PC-9 (cell line): ENCODE measurements around the gene ARL5B. TPM values are rescaled to one million over a fixed set of nuclear protein-coding genes. Genes with fewer than 3 reads are reported as not detected.

ENCODE experiments used
- Bru-seq: library from RNA; stranded (reverse); fragments of 400-500 nt; gene quantifications from one replicate; lab custom pipeline; 2021; lab: Mats Ljungman, UMichigan
- BruChase-seq, 2 experiments: library from RNA; stranded (reverse); fragments of 400-500 nt; gene quantifications; one replicate each; lab custom pipeline; 2021; lab: Mats Ljungman, UMichigan
- BruUV-seq: library from RNA; stranded (reverse); fragments of 400-500 nt; replicated peaks from 2 replicates; lab custom pipeline; 2021; lab: Mats Ljungman, UMichigan
- CTCF ChIA-PET: fragments of 300-600 bp; sonication (Branson Sonifier 250); formaldehyde crosslinking; loops from one replicate; lab custom pipeline; 2022; ENCODE audit warnings: antibody characterized with exemption; lab: Charles Lee
- POLR2A ChIA-PET: fragments of 300-600 bp; sonication (Branson Sonifier 250); formaldehyde crosslinking; loops from one replicate; lab custom pipeline; 2022; ENCODE audit warnings: antibody characterized with exemption; ENCODE audit not compliant: unreplicated experiment; lab: Charles Lee
- DNase-seq, 2 experiments: peaks; one replicate each; pipeline versions ENCODE4 v3.0.0 to v3.0.0-alpha.2; 2015 to 2022; ENCODE audit warnings: mixed read lengths in 1 of 2
- H2AFZ ChIP-seq: fragments of 200-600 bp; sonication (generic); 2 replicates; pipeline ENCODE4 v1.8.1; 2017; ENCODE audit warnings: antibody characterized with exemption
- H3F3A ChIP-seq: fragments of 200-600 bp; sonication (generic); 2 replicates; pipeline ENCODE4 v1.8.1; 2017; ENCODE audit warnings: antibody characterized with exemption, mild to moderate bottlenecking, low read depth; ENCODE audit not compliant: insufficient read depth
- H3K27ac ChIP-seq: fragments of 200-600 bp; sonication (generic); 2 replicates; pipeline ENCODE4 v1.6.1; 2016; ENCODE audit warnings: mixed run types
- H3K27me3 ChIP-seq: fragments of 200-600 bp; sonication (generic); 2 replicates; pipeline ENCODE4 v1.6.1; 2016; ENCODE audit warnings: low read depth, mixed run types; ENCODE audit not compliant: insufficient read depth
- H3K36me3 ChIP-seq: fragments of 200-600 bp; sonication (generic); 2 replicates; pipeline ENCODE4 v1.6.1; 2016; ENCODE audit warnings: low read depth, mixed run types
- H3K4me1 ChIP-seq: fragments of 200-600 bp; sonication (generic); replicated peaks from 2 replicates; pipeline ENCODE4 v1.6.1; 2016; ENCODE audit warnings: mixed run types; ENCODE audit not compliant: insufficient read depth
- H3K4me2 ChIP-seq: fragments of 200-600 bp; sonication (generic); 2 replicates; pipeline ENCODE4 v1.6.1; 2017; ENCODE audit warnings: mixed run types
- H3K4me3 ChIP-seq: fragments of 200-600 bp; sonication (generic); 2 replicates; pipeline ENCODE4 v1.6.1; 2016; ENCODE audit warnings: mixed run types
- H3K79me2 ChIP-seq: fragments of 200-600 bp; sonication (generic); 2 replicates; pipeline ENCODE4 v1.6.1; 2017; ENCODE audit warnings: low read depth, mixed run types
- H3K9me2 ChIP-seq: fragments of 200-600 bp; sonication (generic); 2 replicates; pipeline ENCODE4 v1.8.1; 2017; ENCODE audit warnings: mild to moderate bottlenecking; ENCODE audit not compliant: insufficient read depth
- H3K9me3 ChIP-seq: fragments of 200-600 bp; sonication (generic); 2 replicates; pipeline ENCODE4 v1.8.1; 2016; ENCODE audit warnings: low read depth; ENCODE audit not compliant: insufficient read depth
- H4K20me1 ChIP-seq: fragments of 200-600 bp; sonication (generic); 2 replicates; pipeline ENCODE4 v1.8.1; 2017; ENCODE audit not compliant: insufficient read depth
- CTCF ChIP-seq: fragments of 200-600 bp; sonication (generic); conservative IDR thresholded peaks from 2 replicates; pipeline ENCODE4 v1.6.1; 2017; ENCODE audit warnings: mixed run types, antibody characterized with exemption, mild to moderate bottlenecking, moderate library complexity
- EZH2 ChIP-seq: fragments of 200-600 bp; sonication (generic); IDR thresholded peaks from 2 replicates; pipeline ENCODE4 v1.8.0; 2017; ENCODE audit warnings: antibody characterized with exemption, low read depth
- intact Hi-C: fragments of 100-400 bp; cut with micrococcal nuclease; formaldehyde crosslinking; loops from one replicate; pipeline ENCODE4 v1.10.0; 2022; ENCODE audit not compliant: unreplicated experiment
- long read RNA-seq: library from polyadenylated mRNA; stranded (forward); transcript quantifications from one replicate; pipeline ENCODE4 v2.0.0, GENCODE V29; 2022
- total RNA-seq: library from RNA; stranded (reverse); gene quantifications from 2 replicates; pipeline ENCODE4 v1.2.3, GENCODE V29; 2021

The ARL5B gene, protein sequence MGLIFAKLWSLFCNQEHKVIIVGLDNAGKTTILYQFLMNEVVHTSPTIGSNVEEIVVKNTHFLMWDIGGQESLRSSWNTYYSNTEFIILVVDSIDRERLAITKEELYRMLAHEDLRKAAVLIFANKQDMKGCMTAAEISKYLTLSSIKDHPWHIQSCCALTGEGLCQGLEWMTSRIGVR
- total RNA-seq (11.1 and 15.3 TPM in 2 replicates), Bru-seq, nascent RNA (percentile 95 among the genes with signal in this experiment), BruChase-seq, experiment 1, labeled RNA remaining after a 2-hour chase (percentile 98 among the genes with signal in this experiment), BruChase-seq, experiment 2, labeled RNA remaining after a 6-hour chase (percentile 96 among the genes with signal in this experiment)
- long read RNA-seq, full-length matches to known transcripts = 13 of 22 reads
- long read RNA-seq, partial matches to known transcripts = 0 of 22 reads
- long read RNA-seq, other reads (novel, unspliced or antisense) = 9 of 22 reads

DNA sequence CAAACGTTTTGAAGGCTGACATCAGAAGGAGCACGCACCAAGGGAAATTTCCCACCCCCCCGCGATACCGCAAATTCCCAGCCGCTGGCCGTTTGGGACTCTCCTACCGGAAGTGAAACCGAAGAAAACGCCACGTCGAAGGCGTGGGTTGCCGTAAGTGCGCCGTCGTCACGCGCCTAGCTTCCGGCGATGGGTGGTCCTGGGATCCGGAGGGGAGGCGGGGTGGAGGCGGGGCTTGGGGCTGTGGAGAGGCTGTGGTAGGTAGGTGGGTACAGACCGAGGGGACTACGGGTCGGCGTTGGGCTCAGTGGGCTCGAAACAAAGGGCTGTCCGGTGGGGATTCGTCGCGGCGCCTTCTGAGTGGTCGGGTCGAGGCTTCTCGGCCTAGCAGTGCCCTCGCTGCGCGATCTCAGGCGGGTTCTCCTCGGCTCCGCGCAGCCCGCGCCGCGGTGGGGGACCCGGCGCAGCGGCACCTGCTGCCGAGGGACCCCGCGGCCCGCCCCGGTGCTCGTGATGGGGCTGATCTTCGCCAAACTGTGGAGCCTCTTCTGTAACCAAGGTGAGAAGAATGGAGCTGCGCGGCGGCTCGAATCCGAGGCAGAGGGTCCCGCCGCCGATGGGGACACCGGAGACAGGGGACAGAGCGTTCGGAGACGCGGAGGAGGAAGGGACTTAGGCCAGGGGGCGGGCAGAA lies at the start of gene ARL5B:
ARL5B (plus strand) TSS at position 307 of the 694 bp plus-strand sequence; CDS start at position 514, 207 bp downstream.
- POLR2A ChIA-PET = interaction anchor here (0.6 to 0.7 kb wide), 3 partner anchors 9 to 258 kb away, joined by 8 to 10 read pairs (median 8); no protein-coding TSS in a partner anchor
- BruUV-seq = no TSS peak

GRCh38 chr10:18610517-18610916 lies 48.7 kb upstream of the ARL5B start:
- intact Hi-C loops = loop anchor here (1.0 to 5.0 kb wide), 2 partner anchors 42 to 72 kb away; partner anchors contain the start of gene NSUN6
- TF ChIP-seq EZH2 (no peak), CTCF (no peak)
- POLR2A ChIA-PET = no interaction called here
- no peaks in the 10 kb centered on the region for H3K9me2 ChIP-seq
- no peaks in the 10 kb centered on the region for H3K27me3 ChIP-seq
- peak; percentile 55 to 90 for DNase-seq
- H4K20me1 ChIP-seq = no peaks in the 10 kb centered on the region
- BruUV-seq = no TSS peak
- H3K4me3 ChIP-seq = no peak overlapping the region
- H3K9me3 ChIP-seq = no peaks in the 10 kb centered on the region
- peaks cover 24% of the 10 kb centered on the region for H3F3A ChIP-seq
- no peaks in the 10 kb centered on the region for H3K79me2 ChIP-seq
- H3K36me3 ChIP-seq = no peaks in the 10 kb centered on the region
- H3K27ac ChIP-seq = peak overlapping the region; percentile 66
- peak overlapping the region; percentile 57 for H3K4me2 ChIP-seq
- CTCF ChIA-PET = no interaction called here
- H3K4me1 ChIP-seq = peaks cover 55% of the 10 kb centered on the region
- no peak overlapping the region for H2AFZ ChIP-seq

More for the DNA sequence above, at the start of gene ARL5B:
- Histone ChIP-seq H3K27me3 (no peaks in the 10 kb centered on the region), H3K36me3 (no peaks in the 10 kb centered on the region), H3K9me3 (no peaks in the 10 kb centered on the region), H3K27ac (peak within 1 kb of the TSS; percentile 91), H3F3A (peaks cover 6% of the 10 kb centered on the region), H3K4me3 (peak within 1 kb of the TSS; percentile 89), H3K4me2 (peak within 1 kb of the TSS; percentile 96), H3K9me2 (no peaks in the 10 kb centered on the region), H3K4me1 (peaks cover 15% of the 10 kb centered on the region), H3K79me2 (peaks cover 61% of the 10 kb centered on the region), H4K20me1 (no peaks in the 10 kb centered on the region), H2AFZ (peak within 1 kb of the TSS; percentile 83)
- TF ChIP-seq CTCF (no peak), EZH2 (no peak)
- intact Hi-C loops = no loop called here
- CTCF ChIA-PET = interaction anchor here (0.6 kb wide), 1 partner anchor 30 kb away, joined by 5 read pairs; no protein-coding TSS in a partner anchor
- DNase-seq = peak; percentile 86 to 91

- Histone ChIP-seq H3F3A (peaks cover 24% of the 10 kb centered on the region), H3K4me1 (peaks cover 55% of the 10 kb centered on the region), H2AFZ (no peak overlapping the region), H3K4me3 (no peak overlapping the region), H3K4me2 (peak overlapping the region; percentile 57), H3K27ac (peak overlapping the region; percentile 66), H3K9me3 (no peaks in the 10 kb centered on the region), H3K9me2 (no peaks in the 10 kb centered on the region), H3K79me2 (no peaks in the 10 kb centered on the region), H4K20me1 (no peaks in the 10 kb centered on the region), H3K27me3 (no peaks in the 10 kb centered on the region), H3K36me3 (no peaks in the 10 kb centered on the region)
- no TSS peak for BruUV-seq
- TF ChIP-seq EZH2 = no peak
- no peak for TF ChIP-seq CTCF
- CTCF ChIA-PET = no interaction called here
- intact Hi-C loops = loop anchor here (5.0 kb wide), 1 partner anchor 41 kb away; the partner anchor contains the start of gene NSUN6
- POLR2A ChIA-PET = no interaction called here
- no peak for DNase-seq
Observed at GRCh38 chr10:18611168-18611567, 48.1 kb upstream of the ARL5B start.
